Left ventricle myocardium inferior (tissue), 1 donor: ENCODE measurements around the gene GRB2. TPM values are rescaled to one million over a fixed set of nuclear protein-coding genes. Genes with fewer than 3 reads are reported as not detected.
"Not testable (repeated sequence)": the region's sequence is repeated elsewhere in the genome, so short reads cannot be mapped to it uniquely, and the experiment has no call there.

ENCODE experiments used
- DNase-seq: peaks from one replicate; pipeline ENCODE4 v3.0.0-alpha.2; 2020
- H3K27ac ChIP-seq: fragments of 200-600 bp; replicated peaks from 2 replicates; pipeline ENCODE4 v1.8.0; 2021
- H3K27me3 ChIP-seq: fragments of 200-600 bp; 2 replicates; pipeline ENCODE4 v1.8.0; 2021; ENCODE audit warnings: low read depth
- H3K36me3 ChIP-seq: fragments of 200-600 bp; 2 replicates; pipeline ENCODE4 v1.8.0; 2021
- H3K4me1 ChIP-seq: fragments of 200-600 bp; 2 replicates; pipeline ENCODE4 v1.8.0; 2021
- H3K4me3 ChIP-seq: fragments of 200-600 bp; 2 replicates; pipeline ENCODE4 v1.8.0; 2021; ENCODE audit warnings: mild to moderate bottlenecking, moderate library complexity
- H3K9me3 ChIP-seq: fragments of 200-600 bp; replicated peaks from 2 replicates; pipeline ENCODE4 v1.8.0; 2021
- intact Hi-C: fragments of 100-400 bp; cut with micrococcal nuclease; formaldehyde crosslinking; loops from one replicate; pipeline ENCODE4 v1.11.0; 2022
- long read RNA-seq: library from polyadenylated mRNA; unstranded; transcript quantifications from one replicate; pipeline ENCODE4 v2.0.0, GENCODE V29; 2021
- total RNA-seq: library from RNA; stranded (reverse); fragmentation: NEBNext Ultra II Directional; extraction: Animal tissue kit (Norgen Biotek cat#: 25700); gene quantifications from one replicate; pipeline ENCODE4 v1.2.1, GENCODE V29; 2021
- TF ChIP-seq, protein P1 (sequence below): fragments of 200-600 bp; IDR thresholded peaks from 2 replicates; pipeline ENCODE4 v1.8.0; 2021; ENCODE audit warnings: antibody characterized with exemption, mild to moderate bottlenecking, borderline replicate concordance
- donor health status: DM: no; HTN: yes; CAD: no; lungs with severe emphysema.

The GRB2 gene
- 42.2 TPM for total RNA-seq
- long read RNA-seq, transcript GRB2-205 (5 exons, 3,182 nt), result minor isoform, 8 of 96 reads
- long read RNA-seq, transcript GRB2-202 (6 exons, 3,248 nt), result major isoform, 67 of 96 reads
- long read RNA-seq, partial matches to known transcripts, result 18 of 96 reads
- long read RNA-seq, other reads (novel, unspliced or antisense), result 3 of 96 reads

DNA sequence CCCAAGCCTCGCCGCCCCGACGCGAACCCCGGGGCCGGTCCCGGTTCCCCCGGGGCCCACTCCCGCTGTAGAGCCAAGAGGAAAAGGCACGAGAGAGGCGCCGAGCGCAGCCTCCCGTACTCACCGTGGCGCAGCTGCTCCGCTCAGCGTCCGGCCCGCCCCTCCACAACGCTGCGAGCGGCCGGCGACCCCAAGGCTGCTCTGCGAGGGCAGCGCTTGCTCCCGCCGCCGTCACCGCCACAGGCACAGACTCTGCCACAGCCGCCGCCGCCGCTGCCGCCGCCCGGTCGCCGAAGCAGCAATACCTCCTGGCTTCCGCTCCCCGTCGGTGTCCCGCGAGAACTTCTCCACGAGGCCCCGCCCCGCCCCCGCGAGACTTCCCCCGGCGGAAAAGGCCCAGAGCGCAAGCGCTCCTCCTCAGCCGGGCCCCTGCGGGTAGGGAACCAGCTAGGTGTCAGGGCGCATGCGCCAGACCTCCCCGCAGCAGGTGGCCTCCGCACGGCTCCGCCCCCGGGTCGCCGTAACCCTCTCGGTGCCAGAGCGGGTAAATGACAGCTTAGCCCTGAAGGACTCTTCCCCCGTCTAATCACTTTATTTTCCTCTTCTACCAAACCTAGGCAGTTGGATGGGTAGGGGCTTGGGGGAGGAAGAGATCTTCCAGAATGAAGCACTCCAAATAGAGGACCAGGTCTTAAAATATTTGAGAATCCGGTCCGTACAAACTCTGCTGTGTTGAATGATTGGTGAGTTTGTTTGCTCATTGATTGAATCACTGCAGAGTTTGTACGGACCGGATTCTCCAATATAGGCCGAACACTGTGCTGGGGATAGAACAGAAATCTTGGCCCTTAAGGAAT, at the start of gene GRB2:
GRB2 (minus strand) TSS at position 314 of the 857 bp plus-strand sequence. CDS start 12,050 bp downstream, outside the sequence.
- H3K27ac ChIP-seq, result peak within 1 kb of the TSS; percentile 97
- no peaks in the 10 kb centered on the region for H3K9me3 ChIP-seq
- H3K27me3 ChIP-seq, result no peaks in the 10 kb centered on the region
- H3K4me3 ChIP-seq, result peak within 1 kb of the TSS; percentile 100
- no peaks in the 10 kb centered on the region for H3K36me3 ChIP-seq
- intact Hi-C loops, result no loop called here
- TF ChIP-seq, protein P1, sequence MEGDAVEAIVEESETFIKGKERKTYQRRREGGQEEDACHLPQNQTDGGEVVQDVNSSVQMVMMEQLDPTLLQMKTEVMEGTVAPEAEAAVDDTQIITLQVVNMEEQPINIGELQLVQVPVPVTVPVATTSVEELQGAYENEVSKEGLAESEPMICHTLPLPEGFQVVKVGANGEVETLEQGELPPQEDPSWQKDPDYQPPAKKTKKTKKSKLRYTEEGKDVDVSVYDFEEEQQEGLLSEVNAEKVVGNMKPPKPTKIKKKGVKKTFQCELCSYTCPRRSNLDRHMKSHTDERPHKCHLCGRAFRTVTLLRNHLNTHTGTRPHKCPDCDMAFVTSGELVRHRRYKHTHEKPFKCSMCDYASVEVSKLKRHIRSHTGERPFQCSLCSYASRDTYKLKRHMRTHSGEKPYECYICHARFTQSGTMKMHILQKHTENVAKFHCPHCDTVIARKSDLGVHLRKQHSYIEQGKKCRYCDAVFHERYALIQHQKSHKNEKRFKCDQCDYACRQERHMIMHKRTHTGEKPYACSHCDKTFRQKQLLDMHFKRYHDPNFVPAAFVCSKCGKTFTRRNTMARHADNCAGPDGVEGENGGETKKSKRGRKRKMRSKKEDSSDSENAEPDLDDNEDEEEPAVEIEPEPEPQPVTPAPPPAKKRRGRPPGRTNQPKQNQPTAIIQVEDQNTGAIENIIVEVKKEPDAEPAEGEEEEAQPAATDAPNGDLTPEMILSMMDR, result no peak
- peaks cover 51% of the 10 kb centered on the region for H3K4me1 ChIP-seq
- peak; percentile 99 for DNase-seq

DNA sequence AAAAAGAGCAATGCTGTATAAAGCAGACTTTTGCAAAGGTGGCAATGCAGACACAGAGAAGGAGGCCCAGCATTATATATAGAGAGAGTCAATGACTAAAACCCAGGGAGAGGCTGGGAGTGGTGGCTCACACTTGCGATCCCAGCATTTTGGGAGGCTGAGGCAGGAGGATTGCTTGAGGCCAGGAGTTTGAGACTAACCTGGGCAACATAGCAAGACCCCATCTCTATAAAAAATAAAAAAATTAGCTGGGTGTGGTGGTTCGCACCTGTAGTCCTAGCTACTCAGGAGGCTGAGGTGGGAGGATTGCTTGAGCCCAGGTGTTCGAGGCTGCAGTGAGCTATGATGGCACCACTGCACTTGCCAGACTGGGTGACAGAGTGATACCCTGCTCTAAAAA, 49.2 kb upstream of the GRB2 start:
- H3K9me3 ChIP-seq, DNase-seq, H3K27ac ChIP-seq, H3K36me3 ChIP-seq, H3K4me3 ChIP-seq, H3K27me3 ChIP-seq, intact Hi-C loops: not testable (repeated sequence)
- peaks cover 41% of the 10 kb centered on the region for H3K4me1 ChIP-seq

DNA sequence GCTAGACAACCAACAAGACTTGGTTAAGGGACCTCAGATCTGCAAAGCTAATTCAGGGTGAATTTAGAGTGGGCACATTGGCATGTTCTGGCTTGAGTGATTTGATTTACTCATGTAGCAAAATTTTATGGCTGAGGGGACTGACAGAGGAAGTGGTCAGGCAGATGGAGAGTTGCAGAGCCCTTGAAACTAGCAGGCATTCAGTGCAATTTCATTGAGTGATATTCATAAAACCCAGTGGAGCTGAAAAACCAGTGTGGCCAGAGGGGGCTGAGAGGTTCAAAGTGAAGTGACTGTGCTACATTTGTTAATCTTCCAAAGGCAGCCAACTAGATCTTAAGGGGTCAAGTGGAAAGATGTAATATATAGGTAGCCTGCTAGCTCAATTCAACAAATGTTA, 48.7 kb upstream of the GRB2 start:
- TF ChIP-seq, protein P1, result no peak
- intact Hi-C loops, result no loop called here
- H3K36me3 ChIP-seq, result no peaks in the 10 kb centered on the region

DNA sequence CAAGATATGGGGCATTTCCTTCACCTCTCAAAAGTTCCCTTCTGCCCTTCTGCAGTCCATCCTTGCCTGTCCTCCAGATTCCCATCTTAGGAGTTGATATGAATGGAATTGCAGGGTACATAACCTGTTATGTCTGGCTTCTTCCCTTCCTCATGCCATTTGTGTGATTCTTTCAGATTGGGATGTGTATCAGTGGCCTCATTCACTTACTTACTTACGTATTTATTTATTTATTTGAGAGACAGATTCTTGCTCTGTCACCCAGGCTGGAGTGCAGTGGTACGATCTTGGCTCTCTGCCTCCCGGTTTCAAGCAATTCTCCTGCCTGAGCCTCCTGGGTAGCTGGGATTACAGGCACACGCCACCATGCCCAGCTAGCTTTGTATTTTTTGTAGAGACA, 44.8 kb upstream of the GRB2 start:
- TF ChIP-seq, protein P1, result no peak
- H3K27ac ChIP-seq, result no peak overlapping the region
- no peaks in the 10 kb centered on the region for H3K27me3 ChIP-seq
- intact Hi-C loops, result no loop called here
- no peak for DNase-seq
- no peaks in the 10 kb centered on the region for H3K36me3 ChIP-seq
- peaks cover 3% of the 10 kb centered on the region for H3K4me1 ChIP-seq
- H3K4me3 ChIP-seq, result no peak overlapping the region
- H3K9me3 ChIP-seq, result no peaks in the 10 kb centered on the region

More for the DNA sequence above, 48.7 kb upstream of the GRB2 start:
- no peak for DNase-seq
- Histone ChIP-seq H3K4me3 (no peak overlapping the region), H3K4me1 (peaks cover 36% of the 10 kb centered on the region), H3K9me3 (no peaks in the 10 kb centered on the region), H3K27ac (no peak overlapping the region), H3K27me3 (no peaks in the 10 kb centered on the region)

DNA sequence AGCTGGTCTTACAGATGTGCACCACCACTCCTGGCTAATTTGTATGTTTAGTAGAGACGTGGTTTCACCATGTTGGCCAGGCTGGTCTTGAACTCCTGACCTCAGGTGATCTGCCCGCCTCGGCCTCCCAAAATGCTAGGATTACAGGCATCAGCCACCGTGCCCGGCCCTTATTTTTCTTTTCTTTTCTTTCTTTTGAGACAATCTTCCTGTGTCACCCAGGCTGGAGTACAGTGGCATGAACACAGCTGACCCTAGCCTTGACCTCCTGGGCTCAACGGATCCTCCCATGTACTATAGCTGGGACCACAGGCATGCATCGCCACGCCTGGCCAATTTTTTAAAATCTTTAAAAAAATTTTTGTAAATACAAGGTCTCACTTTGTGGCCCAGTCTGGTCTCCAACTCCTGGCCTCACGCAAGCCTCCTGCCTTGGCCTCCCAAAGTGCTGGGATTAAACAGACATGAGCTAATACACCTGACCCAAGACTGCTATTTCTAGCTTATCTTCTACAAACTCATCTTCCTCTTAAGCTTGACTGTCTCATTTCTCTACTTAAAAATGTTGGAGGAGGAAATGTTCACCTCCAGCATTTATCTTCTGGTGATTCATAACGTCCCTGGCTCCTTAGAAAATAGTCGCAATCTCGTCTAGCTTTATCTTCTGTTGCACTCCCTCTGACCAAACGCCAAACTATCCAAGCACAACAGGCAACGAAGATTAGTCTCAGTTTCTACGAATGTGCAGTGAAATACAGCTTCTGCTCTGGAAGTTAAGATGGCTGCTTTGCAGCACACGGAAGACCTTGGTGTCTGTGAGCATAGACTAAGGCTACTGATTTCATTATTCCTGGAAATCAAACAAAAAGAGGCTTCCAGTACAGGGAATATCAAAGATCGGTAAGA, 42.7 kb upstream of the GRB2 start:
- no peaks in the 10 kb centered on the region for H3K9me3 ChIP-seq
- no peak for DNase-seq
- no peak overlapping the region for H3K4me3 ChIP-seq
- intact Hi-C loops, result no loop called here
- peaks cover 22% of the 10 kb centered on the region for H3K4me1 ChIP-seq
- TF ChIP-seq, protein P1, result no peak
- no peaks in the 10 kb centered on the region for H3K36me3 ChIP-seq
- no peaks in the 10 kb centered on the region for H3K27me3 ChIP-seq
- H3K27ac ChIP-seq, result no peak overlapping the region

DNA sequence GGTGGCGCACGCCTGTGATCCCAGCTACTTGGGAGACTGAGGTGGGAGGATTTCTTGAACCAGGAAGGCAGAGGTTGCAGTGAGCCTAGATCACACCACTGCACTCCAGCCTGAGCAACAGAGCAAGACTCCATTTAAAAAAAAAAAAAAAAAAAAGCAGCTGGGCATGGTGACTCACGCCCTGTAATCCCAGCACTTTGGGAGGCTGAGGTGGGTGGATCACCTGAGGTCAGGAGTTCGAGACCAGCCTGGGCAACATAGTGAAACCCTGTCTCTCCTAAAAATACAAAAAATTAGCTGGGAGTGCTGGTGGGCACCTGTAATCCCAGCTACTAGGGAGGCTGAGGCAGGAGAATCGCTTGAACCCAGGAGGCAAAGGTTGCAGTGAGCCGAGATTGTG, 40.4 kb upstream of the GRB2 start:
- H3K36me3 ChIP-seq, H3K27ac ChIP-seq, H3K9me3 ChIP-seq, DNase-seq, intact Hi-C loops, H3K27me3 ChIP-seq, H3K4me3 ChIP-seq: not testable (repeated sequence)
- peaks cover 43% of the 10 kb centered on the region for H3K4me1 ChIP-seq
